GM21423 (cell line): ENCODE results near the gene IPO4.
A peak's percentile ranks its signal among the peaks of the same experiment; 100 is the strongest.
"Not testable (repeated sequence)": the region's sequence is repeated elsewhere in the genome, so short reads cannot be mapped to it uniquely, and the experiment has no call there.

Source experiments
- ATAC-seq: cut with Tn5 transposase; IDR thresholded peaks from one replicate; pipeline ENCODE4 v1.9.1; 2021; ENCODE audit warnings: mild to moderate bottlenecking, moderate library complexity; ENCODE audit not compliant: unreplicated experiment

The IPO4 gene, protein sequence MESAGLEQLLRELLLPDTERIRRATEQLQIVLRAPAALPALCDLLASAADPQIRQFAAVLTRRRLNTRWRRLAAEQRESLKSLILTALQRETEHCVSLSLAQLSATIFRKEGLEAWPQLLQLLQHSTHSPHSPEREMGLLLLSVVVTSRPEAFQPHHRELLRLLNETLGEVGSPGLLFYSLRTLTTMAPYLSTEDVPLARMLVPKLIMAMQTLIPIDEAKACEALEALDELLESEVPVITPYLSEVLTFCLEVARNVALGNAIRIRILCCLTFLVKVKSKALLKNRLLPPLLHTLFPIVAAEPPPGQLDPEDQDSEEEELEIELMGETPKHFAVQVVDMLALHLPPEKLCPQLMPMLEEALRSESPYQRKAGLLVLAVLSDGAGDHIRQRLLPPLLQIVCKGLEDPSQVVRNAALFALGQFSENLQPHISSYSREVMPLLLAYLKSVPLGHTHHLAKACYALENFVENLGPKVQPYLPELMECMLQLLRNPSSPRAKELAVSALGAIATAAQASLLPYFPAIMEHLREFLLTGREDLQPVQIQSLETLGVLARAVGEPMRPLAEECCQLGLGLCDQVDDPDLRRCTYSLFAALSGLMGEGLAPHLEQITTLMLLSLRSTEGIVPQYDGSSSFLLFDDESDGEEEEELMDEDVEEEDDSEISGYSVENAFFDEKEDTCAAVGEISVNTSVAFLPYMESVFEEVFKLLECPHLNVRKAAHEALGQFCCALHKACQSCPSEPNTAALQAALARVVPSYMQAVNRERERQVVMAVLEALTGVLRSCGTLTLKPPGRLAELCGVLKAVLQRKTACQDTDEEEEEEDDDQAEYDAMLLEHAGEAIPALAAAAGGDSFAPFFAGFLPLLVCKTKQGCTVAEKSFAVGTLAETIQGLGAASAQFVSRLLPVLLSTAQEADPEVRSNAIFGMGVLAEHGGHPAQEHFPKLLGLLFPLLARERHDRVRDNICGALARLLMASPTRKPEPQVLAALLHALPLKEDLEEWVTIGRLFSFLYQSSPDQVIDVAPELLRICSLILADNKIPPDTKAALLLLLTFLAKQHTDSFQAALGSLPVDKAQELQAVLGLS

DNA sequence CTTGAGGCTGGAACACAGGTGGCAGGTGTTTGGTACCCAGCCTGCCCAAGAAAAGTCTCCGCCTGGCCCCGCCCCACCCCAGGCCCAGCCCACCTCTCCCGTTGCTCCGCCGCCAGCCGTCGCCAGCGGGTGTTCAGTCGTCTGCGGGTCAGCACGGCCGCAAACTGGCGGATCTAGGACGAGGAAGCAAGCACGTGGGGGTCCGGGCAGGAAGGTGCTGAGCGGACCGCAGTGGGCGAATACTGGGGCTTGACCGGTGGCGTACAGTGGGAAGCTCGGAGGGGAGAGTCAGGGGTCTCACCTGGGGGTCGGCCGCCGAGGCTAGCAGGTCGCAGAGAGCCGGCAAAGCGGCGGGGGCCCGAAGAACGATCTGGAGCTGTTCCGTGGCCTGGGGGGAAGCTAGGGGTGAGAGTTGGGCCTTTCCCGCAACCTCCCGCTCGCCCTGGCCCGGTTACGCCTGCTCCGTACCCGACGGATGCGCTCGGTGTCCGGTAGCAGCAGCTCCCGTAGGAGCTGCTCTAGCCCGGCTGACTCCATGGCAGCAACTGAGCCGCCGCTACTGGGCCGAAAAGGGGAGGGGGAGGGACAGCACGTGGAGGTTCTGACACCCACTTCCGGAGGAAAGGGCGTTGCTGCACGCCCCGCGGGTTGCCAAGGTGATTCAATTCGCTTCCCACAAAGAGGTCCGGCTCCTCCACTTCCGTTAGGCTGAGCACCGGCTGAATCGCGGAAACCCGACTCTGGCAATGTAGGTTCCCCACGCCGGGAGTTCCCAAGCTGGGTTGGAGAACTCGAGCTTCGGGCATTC lies at the start of gene IPO4:
Gene IPO4 (minus strand): TSS at position 566 of the 808 bp plus-strand sequence. CDS start 29 bp downstream, at position 537.
- peak; percentile 83 for ATAC-seq

DNA sequence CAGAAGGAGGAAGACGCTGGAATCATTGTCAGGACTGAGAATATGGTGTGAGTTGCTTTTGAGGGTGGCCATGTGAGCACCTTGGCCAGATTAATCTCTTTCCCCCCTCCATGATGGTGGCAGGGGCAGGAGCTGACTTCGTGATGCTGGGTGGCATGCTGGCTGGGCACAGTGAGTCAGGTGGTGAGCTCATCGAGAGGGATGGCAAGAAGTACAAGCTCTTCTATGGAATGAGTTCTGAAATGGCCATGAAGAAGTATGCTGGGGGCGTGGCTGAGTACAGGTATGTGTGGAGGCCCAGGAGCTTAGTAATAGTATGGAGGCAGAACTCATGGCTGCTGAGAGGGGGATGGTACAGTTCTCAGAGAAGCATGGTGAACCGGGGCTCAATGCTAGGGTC lies 49.5 kb upstream of the IPO4 start:
- no peak for ATAC-seq

- ATAC-seq = no peak
Measured at GRCh38 chr14:24237463-24237955, 48.9 kb upstream of the IPO4 start.

GRCh38 chr14:24236689-24237462 lies 48.3 kb upstream of the IPO4 start:
- ATAC-seq = no peak

DNA sequence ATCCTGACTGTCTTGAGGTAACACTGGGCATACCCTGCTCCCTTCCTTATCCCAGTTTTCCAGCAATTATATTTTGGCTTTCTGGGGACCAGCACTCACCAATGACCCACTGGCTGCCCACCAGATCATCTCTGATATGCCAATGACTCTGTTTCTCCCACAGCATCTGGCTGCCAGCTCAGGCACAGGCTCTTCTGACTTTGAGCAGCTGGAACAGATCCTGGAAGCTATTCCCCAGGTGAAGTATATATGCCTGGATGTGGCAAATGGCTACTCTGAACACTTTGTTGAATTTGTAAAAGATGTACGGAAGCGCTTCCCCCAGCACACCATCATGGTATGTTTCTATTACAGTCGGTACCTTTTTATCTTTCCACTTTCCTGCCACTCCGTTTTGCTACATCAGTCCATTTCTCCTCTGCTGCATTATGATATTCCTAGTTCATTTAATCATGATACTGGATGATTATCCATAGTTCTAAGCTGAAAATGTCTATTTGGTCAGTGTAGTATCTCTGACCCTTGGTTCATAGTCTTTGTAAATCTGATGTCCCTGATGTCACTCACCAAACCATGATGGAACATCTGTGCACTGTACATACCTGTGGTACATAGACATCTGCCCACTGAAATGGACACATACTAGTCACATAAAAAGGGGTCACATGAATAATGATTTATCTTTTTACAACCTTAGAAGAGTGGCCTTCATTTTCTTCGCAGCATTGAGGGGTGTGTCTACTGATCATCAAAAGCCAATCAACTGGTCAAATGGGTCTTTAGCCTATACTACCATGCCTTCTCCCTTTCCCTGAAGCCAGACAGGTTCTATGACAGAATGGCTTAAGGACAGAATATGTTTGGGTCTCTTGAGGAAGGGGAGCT lies 47.4 kb upstream of the IPO4 start:
- ATAC-seq = no peak

DNA sequence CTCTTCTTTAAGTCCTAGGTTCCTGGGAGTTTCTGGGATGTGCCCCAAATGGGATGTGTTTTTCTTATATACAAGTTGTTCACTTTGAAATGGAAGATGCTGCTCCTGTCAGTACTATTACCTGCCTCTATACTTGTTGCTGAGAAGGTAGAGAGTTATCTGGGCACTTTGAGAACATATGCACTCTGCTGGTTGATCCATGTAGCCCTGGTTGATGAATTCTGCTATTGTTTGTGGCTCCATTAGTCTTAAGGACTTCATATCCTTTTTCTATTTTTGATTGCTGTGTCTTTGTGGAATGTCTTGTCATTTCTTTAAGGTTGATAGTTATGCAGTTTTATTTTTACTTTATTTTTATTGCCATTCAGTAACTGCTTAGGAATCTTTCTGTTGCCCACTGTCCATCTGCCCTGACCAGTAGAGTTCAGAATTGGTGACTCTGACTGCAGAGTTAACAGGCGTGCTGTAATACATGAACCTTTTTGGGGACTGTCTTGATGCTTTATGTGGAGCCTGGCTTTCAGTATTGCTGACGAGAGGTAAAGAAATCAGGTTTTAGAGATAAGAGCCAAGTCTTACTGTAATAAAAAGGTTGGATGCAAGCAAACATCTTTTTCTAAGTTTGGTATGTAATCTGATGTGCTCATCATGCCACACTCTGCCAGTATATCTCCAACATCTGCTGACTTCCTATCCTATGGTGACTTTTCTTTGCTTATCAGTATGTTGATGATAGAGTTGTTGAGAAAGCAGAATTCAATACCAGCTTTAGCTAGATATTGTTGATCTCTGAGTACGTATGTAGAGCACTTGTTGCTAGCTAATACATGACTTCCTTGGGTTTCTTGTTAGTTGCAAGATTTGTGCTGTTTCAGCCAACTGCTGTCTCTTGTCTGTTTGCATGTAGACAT lies 45.7 kb upstream of the IPO4 start:
- no peak for ATAC-seq

DNA sequence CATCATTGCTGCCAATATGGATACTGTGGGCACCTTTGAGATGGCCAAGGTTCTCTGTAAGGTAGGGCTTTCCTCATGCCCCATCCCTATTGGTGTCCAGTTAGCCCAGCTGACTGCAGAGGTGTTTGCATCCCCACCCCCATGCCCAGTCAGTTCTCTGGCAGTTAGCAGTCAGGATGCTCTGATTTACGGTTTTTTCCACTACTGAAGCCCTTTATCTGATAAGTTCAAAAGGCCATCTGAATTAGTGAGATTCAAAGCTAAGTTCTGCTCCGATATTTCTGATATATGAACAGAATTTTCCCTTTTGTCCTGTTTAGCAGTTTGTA lies 44.9 kb upstream of the IPO4 start:
- no peak for ATAC-seq

DNA sequence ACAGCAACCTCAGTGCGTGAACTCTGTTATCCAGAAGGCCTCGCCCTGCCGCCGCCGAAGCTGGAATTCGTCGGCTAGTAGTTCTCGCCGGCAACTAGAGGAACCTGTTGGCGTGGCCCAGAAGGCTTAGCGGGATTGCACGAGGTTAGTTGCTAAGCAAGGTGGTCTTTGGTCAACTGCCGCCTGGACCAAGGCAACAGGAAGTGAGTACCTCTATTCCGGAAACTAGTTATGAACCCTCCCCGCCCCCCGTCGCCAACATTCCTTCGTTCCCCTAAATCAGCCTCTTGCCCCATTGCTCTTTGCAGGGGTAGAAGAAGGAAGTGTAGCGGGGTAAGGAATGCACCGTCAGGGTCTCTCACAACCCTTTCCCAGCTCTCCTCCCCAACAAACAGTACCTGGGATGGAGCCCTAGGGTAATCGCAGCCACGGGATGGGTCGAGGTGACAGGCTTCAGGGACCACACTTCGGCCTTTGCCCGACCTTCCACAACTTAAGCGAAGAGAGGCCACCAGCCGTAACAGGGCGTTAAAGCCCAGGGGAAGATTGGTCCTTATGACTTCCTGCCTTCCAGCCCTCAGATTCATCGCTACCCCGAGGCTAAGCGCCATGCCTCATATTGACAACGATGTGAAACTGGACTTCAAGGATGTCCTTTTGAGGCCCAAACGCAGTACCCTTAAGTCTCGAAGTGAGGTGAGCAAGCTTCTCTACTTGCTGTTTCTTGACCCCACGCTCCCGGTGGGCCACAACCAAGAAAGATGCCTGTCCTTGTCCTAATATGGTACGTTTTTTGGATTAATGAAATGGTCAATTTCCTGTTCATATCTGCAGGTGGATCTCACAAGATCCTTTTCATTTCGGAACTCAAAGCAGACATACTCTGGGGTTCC lies 44.3 kb upstream of the IPO4 start, which contains the start of gene GMPR2:
Gene GMPR2 (plus strand): TSS at position 285 of the 893 bp plus-strand sequence. CDS start 325 bp downstream, at position 610.
- ATAC-seq = peak; percentile 57

- ATAC-seq = peak; percentile 81
Measured at GRCh38 chr14:24232121-24232644, 43.6 kb upstream of the IPO4 start, which contains the start of gene NEDD8. NEDD8 (minus strand) TSS chr14:24232367; CDS start chr14:24232267, 100 bp downstream.

- ATAC-seq = peak; percentile 5
Measured at GRCh38 chr14:24231263-24232120, 42.9 kb upstream of the IPO4 start.

- ATAC-seq = no peak
Measured at GRCh38 chr14:24228902-24229301, 40.3 kb upstream of the IPO4 start.

DNA sequence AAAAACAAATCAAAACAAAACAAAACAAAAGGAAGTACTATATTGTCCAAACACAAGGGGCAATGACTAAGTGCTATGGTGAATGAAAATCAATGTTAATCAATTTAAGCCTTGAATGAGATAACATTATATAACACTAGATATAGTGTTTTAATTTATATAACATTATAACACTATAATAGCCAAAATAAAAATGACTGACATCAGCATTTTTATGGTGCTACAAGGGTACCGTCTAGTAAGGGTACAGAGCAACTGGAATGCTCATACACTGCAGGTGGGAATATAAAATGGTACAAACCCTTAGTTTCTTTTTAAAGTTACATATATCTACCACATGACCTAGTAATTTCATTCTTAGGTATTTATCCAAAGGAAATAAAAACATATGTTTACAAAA lies 37.9 kb upstream of the IPO4 start:
- no peak for ATAC-seq

- ATAC-seq = no peak
Measured at GRCh38 chr14:24224618-24225071, 36.0 kb upstream of the IPO4 start.

GRCh38 chr14:24222987-24223386 lies 34.4 kb upstream of the IPO4 start:
- ATAC-seq = not testable (repeated sequence)

DNA sequence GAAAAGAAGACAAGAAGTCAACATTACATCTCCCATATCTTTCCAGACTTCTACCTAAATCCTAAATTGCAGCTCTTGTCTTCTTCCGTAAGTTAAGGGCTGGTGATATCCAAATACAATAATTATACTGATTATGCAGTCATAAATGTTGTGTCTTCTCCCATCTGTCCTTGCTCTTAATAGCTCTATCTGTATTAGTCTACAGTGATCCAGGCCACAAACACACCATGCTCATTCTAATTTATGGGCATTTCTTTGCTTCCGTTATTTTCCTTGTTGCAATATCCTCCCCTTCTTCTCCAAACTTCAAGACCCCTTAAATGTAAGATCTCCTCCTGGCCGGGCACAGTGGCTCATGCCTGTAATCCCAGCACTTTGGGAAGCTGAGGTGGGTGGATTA lies 30.9 kb upstream of the IPO4 start:
- no peak for ATAC-seq
